ENCODE measurements around the gene LTO1. TPM values are rescaled to one million over a fixed set of nuclear protein-coding genes. Genes with fewer than 3 reads are reported as not detected.

The LTO1 gene
- total and polyA plus RNA-seq, 2 donors, result 15.9 to 16.9 TPM

DNA sequence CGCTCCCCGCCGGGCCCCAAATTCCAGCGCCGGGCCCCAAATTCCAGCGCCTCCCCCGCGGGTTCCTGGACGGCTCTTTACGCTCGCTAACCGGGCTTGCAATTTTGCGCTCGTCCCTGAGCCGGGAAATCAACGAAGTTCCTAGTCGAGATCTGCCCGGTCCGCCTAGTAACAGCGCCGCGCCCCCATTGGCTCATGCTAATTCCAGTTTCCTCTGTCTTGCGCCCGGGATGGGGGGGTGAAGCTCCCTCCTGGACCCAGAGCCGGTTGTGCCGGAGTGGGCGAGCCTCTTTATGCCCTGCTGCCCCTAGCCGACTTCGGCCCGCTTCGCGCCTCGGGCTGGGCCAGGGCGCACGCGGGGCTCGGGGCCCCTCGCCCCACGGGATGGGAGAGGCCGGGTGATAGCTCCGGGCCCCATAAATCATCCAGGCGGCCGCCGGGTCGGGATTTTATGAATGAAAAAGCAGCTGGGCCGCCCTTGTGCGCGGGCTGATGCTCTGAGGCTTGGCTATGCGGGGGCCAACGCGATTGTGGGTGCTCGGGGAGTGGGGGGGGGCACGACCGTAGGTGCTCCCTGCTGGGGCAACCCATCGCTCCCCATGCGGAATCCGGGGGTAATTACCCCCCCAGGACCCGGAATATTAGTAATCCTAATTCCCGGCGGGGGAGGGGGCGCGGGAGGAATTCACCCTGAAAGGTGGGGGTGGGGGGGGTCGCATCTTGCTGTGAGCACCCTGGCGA is 36.0 kb downstream of the LTO1 start:
- peaks cover 2% of the 10 kb centered on the region for H3K4me1 ChIP-seq (ENCODE audit: insufficient read depth)
- 1% methylated on average over 64 of the region's 64 CpGs for WGBS
- no peaks in the 10 kb centered on the region for H3K36me3 ChIP-seq (ENCODE audit: insufficient read depth)
- H3K4me3 ChIP-seq (ENCODE audit: low read depth, low read length), result peak overlapping the region; percentile 27
- no peak overlapping the region for H3K27ac ChIP-seq (ENCODE audit: low read depth)
- peak; percentile 92 for DNase-seq (ENCODE audit: extremely low spot score)

DNA sequence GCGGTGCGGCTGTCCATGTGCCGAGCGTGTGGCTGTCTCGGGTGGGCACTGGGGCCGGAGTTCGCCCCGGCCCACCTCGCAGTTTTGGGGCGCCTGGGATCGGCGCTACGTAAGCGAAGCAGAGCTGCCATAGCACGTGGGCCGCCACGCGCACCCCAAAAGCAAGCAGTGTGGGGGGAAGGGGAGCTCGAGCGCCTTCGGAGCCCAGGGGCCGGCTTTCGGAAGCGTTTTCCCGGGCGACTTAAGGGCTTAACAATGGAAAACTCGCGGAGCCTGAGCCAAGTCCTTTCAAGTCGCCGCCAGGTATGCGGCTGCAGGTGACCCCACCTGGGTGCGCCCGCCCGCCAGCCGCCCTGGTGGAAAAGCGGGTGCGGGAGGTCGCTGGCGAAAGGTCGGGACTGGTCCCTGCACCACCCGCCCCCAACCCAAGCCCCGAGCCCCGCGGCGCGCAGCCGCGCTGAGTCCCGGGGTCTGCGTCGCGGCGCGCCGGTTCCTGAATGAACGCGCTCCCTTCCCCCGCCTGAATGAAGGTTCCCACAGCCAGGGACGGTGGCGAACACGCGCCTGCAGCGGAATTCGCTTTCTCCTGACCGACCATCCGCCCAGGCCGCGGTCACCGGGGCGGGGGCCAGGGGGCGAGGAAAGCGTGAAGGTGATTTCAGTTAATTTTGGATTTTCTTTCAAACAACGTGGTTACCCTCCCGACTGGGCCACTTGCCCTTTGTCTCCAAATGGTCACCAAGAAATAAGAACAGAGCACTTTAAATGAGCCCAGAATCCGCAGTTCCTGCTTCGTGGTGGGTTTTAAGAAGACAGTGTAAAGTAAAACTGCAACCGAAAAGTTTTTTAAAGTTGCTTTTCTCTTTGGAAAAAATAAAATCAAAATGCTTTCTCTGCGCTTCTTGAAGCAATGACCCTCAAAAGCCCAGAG is 36.9 kb downstream of the LTO1 start:
- Histone ChIP-seq H3K36me3 (ENCODE audit: insufficient read depth) (no peaks in the 10 kb centered on the region), H3K4me3 (ENCODE audit: low read depth, low read length) (no peak overlapping the region), H3K4me1 (ENCODE audit: insufficient read depth) (peaks cover 2% of the 10 kb centered on the region), H3K27ac (ENCODE audit: low read depth) (no peak overlapping the region)
- 2% methylated on average over 78 of the region's 78 CpGs for WGBS
- DNase-seq (ENCODE audit: extremely low spot score), result no peak

DNA sequence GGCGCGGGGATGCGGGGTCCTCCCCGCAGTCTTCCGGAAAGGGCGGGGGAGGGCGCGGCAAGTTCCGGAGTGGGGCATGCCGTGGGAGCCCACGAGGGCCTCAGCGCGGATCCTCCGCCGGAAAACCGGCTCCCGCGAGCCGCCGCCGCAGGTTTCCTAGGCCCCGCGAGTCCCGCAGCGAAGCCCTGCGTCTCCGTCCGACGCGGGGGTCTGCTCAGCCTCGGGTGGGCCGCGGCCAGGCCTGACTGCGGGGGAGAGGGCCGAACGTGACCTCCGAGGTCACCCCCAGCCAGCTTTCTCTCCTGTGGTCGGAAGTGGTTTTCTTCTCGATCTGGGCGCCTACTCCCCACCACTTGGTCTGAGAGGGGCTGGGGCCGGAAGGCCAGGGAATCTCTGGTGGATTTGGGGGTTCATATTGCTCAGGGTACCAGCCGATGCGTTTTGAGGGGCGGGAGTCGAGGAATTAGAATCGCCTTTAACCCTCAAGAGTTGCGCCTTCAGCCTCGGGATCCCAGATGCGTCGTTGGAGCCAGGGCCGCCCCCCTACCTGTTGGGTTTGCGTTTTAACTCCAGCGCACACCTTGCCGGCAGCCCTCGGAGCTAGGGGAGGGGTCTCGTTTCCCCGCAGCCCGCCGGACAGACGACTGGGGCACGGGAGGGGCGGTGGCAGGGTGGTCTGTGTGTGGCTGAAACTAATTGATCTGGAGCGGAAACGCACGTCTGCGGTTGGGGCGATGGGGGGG is 37.8 kb downstream of the LTO1 start:
- no peak overlapping the region for H3K4me3 ChIP-seq (ENCODE audit: low read depth, low read length)
- no peaks in the 10 kb centered on the region for H3K36me3 ChIP-seq (ENCODE audit: insufficient read depth)
- WGBS, result 21% methylated on average over 67 of the region's 67 CpGs
- DNase-seq (ENCODE audit: extremely low spot score), result no peak
- H3K4me1 ChIP-seq (ENCODE audit: insufficient read depth), result peaks cover 2% of the 10 kb centered on the region
- no peak overlapping the region for H3K27ac ChIP-seq (ENCODE audit: low read depth)

DNA sequence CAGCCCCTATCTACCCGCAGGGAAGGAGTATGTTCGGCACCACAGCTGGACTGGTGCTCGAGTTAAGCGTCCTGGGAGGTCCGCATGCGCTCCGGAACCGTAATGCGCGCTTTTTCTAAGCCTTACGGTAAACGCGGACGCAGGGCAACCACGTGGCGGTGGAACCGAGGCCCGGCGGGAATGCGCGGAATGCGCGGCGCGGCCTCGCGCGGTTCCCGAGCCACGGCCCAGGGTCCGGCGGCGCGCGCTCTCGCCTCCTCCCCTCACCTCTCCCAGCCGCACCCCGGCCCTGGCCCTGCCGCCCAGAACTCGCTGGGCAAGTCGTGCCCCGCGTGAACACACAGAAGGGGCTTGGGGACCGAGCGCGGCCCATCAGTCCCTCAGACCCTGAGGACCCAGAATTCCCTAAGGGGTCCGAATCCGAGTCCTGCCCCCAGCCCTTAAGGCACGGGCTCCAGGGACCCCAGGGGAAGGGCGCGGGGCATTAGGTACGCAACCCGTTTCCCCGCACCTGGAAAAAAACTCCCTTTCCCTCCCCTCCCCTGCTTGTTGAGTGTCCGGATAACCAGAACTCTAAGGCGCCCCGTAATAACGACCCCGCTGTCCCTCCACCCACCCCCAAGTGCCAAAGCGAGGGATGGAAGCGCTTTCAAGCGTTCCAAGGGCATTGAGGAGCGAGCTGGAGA is 38.5 kb downstream of the LTO1 start:
- H3K36me3 ChIP-seq (ENCODE audit: insufficient read depth), result no peaks in the 10 kb centered on the region
- peaks cover 2% of the 10 kb centered on the region for H3K4me1 ChIP-seq (ENCODE audit: insufficient read depth)
- no peak overlapping the region for H3K27ac ChIP-seq (ENCODE audit: low read depth)
- H3K4me3 ChIP-seq (ENCODE audit: low read depth, low read length), result no peak overlapping the region
- DNase-seq (ENCODE audit: extremely low spot score), result no peak
- WGBS, result 3% methylated on average over 63 of the region's 63 CpGs

DNA sequence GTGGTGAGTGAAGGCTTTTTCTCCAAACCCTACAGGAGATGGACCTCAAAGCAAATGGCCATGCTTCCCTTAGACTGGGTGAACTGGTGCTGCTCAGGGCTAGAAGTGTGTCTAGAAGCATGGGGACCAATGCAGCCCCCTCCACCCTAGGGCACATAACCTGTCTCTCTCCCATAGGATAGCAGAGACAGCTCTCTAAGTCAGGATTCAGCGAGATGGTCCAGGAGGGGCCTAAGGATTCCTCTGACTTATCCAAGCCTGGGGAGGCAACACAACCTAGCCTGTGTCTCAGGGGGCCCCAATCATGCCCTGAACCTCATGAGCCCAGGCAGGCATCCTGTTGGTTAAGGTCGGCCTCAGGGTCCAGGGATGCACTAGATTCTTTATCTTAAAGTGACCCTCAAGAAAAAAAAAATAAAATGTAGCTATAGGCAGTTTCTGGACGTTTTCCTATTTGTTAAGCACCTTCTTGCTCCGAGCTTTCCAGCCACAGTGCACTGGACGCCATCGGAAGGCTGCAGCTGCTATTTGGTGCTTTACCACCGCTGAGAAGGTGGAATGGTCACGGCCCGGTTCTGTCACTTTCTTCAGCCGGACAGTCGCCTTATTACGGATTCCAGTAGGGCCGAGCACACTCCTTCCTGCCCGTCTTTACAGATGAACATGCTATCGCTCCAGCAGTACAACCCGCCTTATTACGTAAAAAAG is 39.2 kb downstream of the LTO1 start:
- Histone ChIP-seq H3K4me1 (ENCODE audit: insufficient read depth) (peaks cover 2% of the 10 kb centered on the region), H3K36me3 (ENCODE audit: insufficient read depth) (no peaks in the 10 kb centered on the region), H3K27ac (ENCODE audit: low read depth) (no peak overlapping the region), H3K4me3 (ENCODE audit: low read depth, low read length) (no peak overlapping the region)
- no peak for DNase-seq (ENCODE audit: extremely low spot score)
- 15% methylated on average over 17 of the region's 17 CpGs for WGBS

DNA sequence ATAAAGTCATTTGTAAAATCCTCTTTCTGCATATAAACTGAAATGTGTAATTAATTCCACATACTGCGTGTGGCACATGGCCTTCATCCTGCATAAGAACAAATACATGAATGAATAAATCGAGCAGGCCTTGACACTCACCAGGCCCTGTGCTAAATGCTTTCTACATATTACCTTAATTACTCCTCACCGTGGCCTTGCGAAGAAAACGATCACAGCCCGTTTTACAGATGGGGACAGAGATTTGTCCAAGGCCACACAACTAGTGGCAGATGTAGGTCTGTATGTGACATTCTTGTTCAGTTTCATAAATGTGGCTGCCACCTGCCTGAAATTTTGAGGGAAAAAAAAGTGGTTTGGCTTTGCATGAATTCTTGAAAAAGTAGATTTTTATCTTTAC is 40.0 kb downstream of the LTO1 start:
- Histone ChIP-seq H3K4me1 (ENCODE audit: insufficient read depth) (peaks cover 2% of the 10 kb centered on the region), H3K36me3 (ENCODE audit: insufficient read depth) (no peaks in the 10 kb centered on the region), H3K4me3 (ENCODE audit: low read depth, low read length) (no peak overlapping the region), H3K27ac (ENCODE audit: low read depth) (no peak overlapping the region)
- no peak for DNase-seq (ENCODE audit: extremely low spot score)
- WGBS, result 86% methylated on average over 6 of the region's 6 CpGs

DNA sequence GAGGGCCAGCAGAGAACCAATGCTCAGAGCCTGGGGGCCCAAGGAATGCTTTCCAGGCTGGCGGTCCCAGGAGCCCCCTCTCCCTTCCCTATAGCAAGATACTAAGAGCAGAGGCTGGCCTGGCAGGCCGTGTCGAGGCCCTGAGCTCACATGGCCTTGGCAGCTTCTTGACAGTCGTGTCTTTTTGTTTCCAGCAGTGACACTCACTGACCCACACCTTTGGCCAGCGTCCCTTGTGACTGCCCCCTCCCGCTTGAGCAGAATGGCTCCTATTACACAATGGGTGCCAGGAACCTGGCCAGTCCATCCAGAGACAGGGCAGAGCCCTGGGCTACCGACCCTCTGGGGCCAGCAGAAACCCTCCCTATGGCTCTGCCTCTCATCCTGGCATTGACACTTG is 40.6 kb downstream of the LTO1 start:
- H3K4me1 ChIP-seq (ENCODE audit: insufficient read depth), result peaks cover 2% of the 10 kb centered on the region
- WGBS, result 83% methylated on average over 7 of the region's 7 CpGs
- H3K36me3 ChIP-seq (ENCODE audit: insufficient read depth), result no peaks in the 10 kb centered on the region
- no peak overlapping the region for H3K27ac ChIP-seq (ENCODE audit: low read depth)
- no peak for DNase-seq (ENCODE audit: extremely low spot score)
- H3K4me3 ChIP-seq (ENCODE audit: low read depth, low read length), result no peak overlapping the region

DNA sequence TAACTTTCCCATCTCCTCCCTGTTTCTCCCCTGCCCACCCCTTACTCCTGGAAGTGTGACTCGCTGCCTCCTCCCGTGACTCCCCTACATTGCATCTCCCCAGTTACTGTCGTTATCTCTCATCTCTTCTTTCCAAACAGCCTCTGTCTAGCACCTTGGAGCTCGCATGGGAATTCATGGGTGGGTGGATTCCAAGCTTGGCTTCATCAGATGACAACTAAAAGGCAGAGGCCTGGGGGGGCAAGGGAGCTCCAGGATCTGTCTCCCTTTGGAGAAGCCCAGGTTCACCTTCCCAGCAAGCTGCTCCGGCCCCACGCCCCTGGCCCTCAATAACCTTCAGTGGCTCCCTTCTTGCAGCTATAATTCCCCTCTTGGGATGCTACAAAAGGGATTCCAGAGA is 41.1 kb downstream of the LTO1 start:
- DNase-seq (ENCODE audit: extremely low spot score), result no peak

DNA sequence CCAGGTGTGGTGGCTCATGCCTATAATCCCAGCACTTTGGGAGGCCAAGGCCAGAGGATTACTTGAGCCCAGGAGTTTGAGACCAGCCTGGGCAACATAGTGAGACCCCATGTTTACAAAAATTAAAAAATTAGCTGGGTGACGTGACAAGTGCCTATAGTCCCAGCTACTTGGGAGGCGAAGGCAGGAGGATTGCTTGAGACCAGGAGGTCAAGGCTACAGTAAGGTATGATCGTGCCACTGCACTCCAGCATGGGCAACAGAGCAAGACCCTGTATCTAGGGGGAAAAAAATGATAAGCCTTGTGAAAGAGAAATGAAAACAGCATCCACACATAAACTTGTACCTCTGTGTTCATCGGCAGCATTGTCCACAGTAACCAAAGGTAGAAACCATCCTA is 42.3 kb downstream of the LTO1 start:
- DNase-seq (ENCODE audit: extremely low spot score), result no peak
- Histone ChIP-seq H3K4me3 (ENCODE audit: low read depth, low read length) (no peak overlapping the region), H3K27ac (ENCODE audit: low read depth) (no peak overlapping the region), H3K36me3 (ENCODE audit: insufficient read depth) (no peaks in the 10 kb centered on the region), H3K4me1 (ENCODE audit: insufficient read depth) (peaks cover 2% of the 10 kb centered on the region)
- 97% methylated on average over 4 of the region's 4 CpGs for WGBS

More for the DNA sequence above, 41.1 kb downstream of the LTO1 start:
- Histone ChIP-seq H3K4me1 (ENCODE audit: insufficient read depth) (peaks cover 2% of the 10 kb centered on the region), H3K4me3 (ENCODE audit: low read depth, low read length) (no peak overlapping the region), H3K36me3 (ENCODE audit: insufficient read depth) (no peaks in the 10 kb centered on the region), H3K27ac (ENCODE audit: low read depth) (no peak overlapping the region)
- 90% methylated on average over 6 of the region's 6 CpGs for WGBS

DNA sequence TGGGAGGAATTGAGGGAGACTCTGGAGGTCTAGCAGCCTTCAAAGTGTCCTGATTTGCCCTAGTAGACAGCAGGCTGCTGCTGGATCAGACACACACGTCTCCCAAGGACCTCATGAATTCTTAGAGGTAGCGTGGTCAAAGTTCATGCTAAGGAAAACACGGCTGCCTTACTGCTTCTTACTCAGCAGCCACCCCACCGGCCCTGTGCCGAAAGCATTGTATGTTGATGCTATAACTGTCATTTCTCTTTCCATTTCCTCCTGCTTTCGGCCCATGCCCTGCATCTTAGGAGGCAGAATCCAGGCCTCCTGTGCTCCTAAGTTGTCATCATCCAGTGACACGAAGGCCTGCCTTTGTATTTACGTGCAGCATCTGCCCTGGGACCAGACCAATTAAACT is 44.7 kb downstream of the LTO1 start:
- WGBS, result 91% methylated on average over 8 of the region's 8 CpGs

DNA sequence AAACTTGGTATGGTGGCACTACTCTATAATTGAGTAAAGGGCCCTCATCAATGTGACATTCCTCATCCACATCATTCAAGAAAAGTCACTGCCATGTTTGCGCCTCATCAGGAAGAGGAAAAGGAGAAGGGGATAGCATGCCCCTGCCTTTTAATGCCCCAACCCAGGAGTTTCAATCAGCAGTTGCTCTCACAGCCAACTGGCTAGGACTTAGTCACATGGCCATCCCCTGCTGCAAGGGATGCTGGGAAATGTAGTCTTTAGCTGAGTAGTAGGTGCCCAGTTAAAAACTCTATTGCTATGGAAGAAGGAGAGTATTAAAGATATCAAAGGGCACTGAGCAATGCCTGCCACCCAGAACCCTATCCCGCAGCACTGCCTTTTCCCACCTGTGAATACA is 45.1 kb downstream of the LTO1 start:
- WGBS, result over 99% methylated on average over 2 of the region's 2 CpGs
- Histone ChIP-seq H3K36me3 (ENCODE audit: insufficient read depth) (no peaks in the 10 kb centered on the region), H3K27ac (ENCODE audit: low read depth) (no peak overlapping the region), H3K4me3 (ENCODE audit: low read depth, low read length) (no peak overlapping the region), H3K4me1 (ENCODE audit: insufficient read depth) (no peaks in the 10 kb centered on the region)
- no peak for DNase-seq (ENCODE audit: extremely low spot score)

More for the DNA sequence above, 44.7 kb downstream of the LTO1 start:
- no peak for DNase-seq (ENCODE audit: extremely low spot score)
- Histone ChIP-seq H3K27ac (ENCODE audit: low read depth) (no peak overlapping the region), H3K4me1 (ENCODE audit: insufficient read depth) (no peaks in the 10 kb centered on the region), H3K36me3 (ENCODE audit: insufficient read depth) (no peaks in the 10 kb centered on the region), H3K4me3 (ENCODE audit: low read depth, low read length) (no peak overlapping the region)

DNA sequence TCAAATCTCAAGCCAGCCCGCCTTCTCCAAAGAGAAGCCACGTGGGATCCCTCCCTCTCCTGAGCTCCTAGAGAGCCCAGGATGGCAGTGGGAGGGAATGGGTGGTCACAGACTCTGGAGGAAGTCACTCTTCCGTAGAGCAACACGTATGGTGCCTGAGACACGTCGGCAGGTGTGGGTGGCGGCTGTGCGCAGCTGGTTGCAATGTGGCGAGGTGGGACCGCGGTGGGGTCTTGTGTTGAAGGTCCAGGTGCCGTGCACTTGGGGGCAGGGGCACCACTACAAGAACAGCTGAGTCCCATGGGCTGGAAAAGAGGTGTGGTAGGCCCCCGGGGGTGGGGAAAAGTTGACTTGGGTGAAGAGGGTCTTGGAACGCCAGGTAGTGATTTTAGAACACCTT is 47.6 kb downstream of the LTO1 start:
- WGBS, result 84% methylated on average over 14 of the region's 14 CpGs
- Histone ChIP-seq H3K4me3 (ENCODE audit: low read depth, low read length) (no peak overlapping the region), H3K36me3 (ENCODE audit: insufficient read depth) (no peaks in the 10 kb centered on the region), H3K27ac (ENCODE audit: low read depth) (no peak overlapping the region), H3K4me1 (ENCODE audit: insufficient read depth) (no peaks in the 10 kb centered on the region)
- DNase-seq (ENCODE audit: extremely low spot score), result no peak

DNA sequence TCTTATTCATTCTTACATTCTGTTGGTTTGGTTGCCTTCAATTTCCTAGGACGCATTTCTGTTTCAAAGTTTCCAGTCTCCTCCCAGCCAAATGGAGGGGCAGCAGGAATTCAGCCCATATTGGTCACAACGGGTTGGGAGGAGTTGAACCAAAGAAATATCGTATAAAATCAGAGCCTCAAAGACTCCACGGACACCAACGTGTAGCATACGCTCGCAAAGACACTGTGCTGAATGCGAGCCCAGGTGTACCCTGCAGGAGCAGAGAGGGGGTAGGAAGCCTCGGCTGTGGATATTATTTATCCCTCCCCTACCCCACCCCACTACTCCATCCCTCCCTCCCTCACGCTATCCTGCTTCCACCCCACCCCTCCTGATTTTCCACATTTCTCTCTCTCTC is 49.7 kb downstream of the LTO1 start:
- DNase-seq (ENCODE audit: extremely low spot score), result no peak
- no peak overlapping the region for H3K4me3 ChIP-seq (ENCODE audit: low read depth, low read length)
- no peaks in the 10 kb centered on the region for H3K36me3 ChIP-seq (ENCODE audit: insufficient read depth)
- H3K27ac ChIP-seq (ENCODE audit: low read depth), result no peak overlapping the region
- WGBS, result 51% methylated on average over 10 of the region's 10 CpGs
- no peaks in the 10 kb centered on the region for H3K4me1 ChIP-seq (ENCODE audit: insufficient read depth)

Data from urinary bladder (tissue), 4 donors.